CD14-positive monocyte (primary cell): Measurements from ENCODE around the gene MAP2K1. TPM values are rescaled to one million over a fixed set of nuclear protein-coding genes. Genes with fewer than 3 reads are reported as not detected.

ENCODE experiments used
- DNase-seq, 3 donors: peaks; one replicate each; pipeline ENCODE4 v3.0.0-alpha.2; 2011 to 2022
- H2AFZ ChIP-seq: 2 replicates; pipeline ENCODE4 v1.6.0; 2012; ENCODE audit warnings: mild to moderate bottlenecking, low read depth, low read length, inconsistent platforms; ENCODE audit not compliant: insufficient read depth, poor library complexity, severe bottlenecking
- H3K27ac ChIP-seq, 2 donors: 1 replicate in 1 of 2; 2 replicates in 1 of 2; pipeline ENCODE4 v1.5.1; 2012 to 2013; ENCODE audit warnings: low read length in 2 of 2, control low read depth in 1 of 2, inconsistent platforms in 1 of 2, low read depth in 1 of 2, mild to moderate bottlenecking in 1 of 2
- H3K27me3 ChIP-seq, 2 donors: one replicate each; pipeline versions ENCODE4 v1.6.0 to v1.6.1; 2011 to 2013; ENCODE audit warnings: low read length in 2 of 2; ENCODE audit not compliant: control insufficient read depth in 2 of 2, insufficient read depth in 2 of 2
- H3K36me3 ChIP-seq, 2 donors: replicated peaks in 1 of 2; 1 replicate in 1 of 2; 2 replicates in 1 of 2; pipeline versions ENCODE4 v1.5.1 to v1.6.1; 2012 to 2013; ENCODE audit warnings: low read length in 2 of 2, control low read depth in 1 of 2, inconsistent platforms in 1 of 2, mild to moderate bottlenecking in 1 of 2; ENCODE audit not compliant: insufficient read depth in 2 of 2, control insufficient read depth in 1 of 2
- H3K4me1 ChIP-seq, 2 donors: 1 replicate in 1 of 2; 2 replicates in 1 of 2; pipeline versions ENCODE4 v1.5.1 to v1.6.1; 2012 to 2013; ENCODE audit warnings: low read length in 2 of 2, control low read depth in 1 of 2, inconsistent platforms in 1 of 2, mild to moderate bottlenecking in 1 of 2, moderate library complexity in 1 of 2; ENCODE audit not compliant: insufficient read depth in 2 of 2, control insufficient read depth in 1 of 2
- H3K4me2 ChIP-seq: replicated peaks from 2 replicates; pipeline ENCODE3; 2012; ENCODE audit warnings: low read length, moderate library complexity, mild to moderate bottlenecking; ENCODE audit not compliant: poor library complexity, severe bottlenecking; ENCODE audit errors: extremely low read depth
- H3K4me3 ChIP-seq, 3 experiments: fragments of 200-600 bp in 1 of 3; sonication (generic) in 1 of 3; replicated peaks in 1 of 3; 1 replicate in 2 of 3; 2 replicates in 1 of 3; pipeline ENCODE4 v1.5.1; 2011 to 2013; ENCODE audit warnings: low read length in 3 of 3, mild to moderate bottlenecking in 3 of 3, control low read depth in 2 of 3, low read depth in 2 of 3, inconsistent platforms in 1 of 3, moderate library complexity in 1 of 3
- H3K79me2 ChIP-seq: 2 replicates; pipeline ENCODE4 v1.6.0; 2012; ENCODE audit warnings: mild to moderate bottlenecking, control low read depth, inconsistent platforms, low read length, moderate library complexity; ENCODE audit not compliant: insufficient read depth
- H3K9ac ChIP-seq: 2 replicates; pipeline ENCODE4 v1.6.0; 2017; ENCODE audit warnings: low read length, mild to moderate bottlenecking; ENCODE audit not compliant: insufficient read depth, poor library complexity, severe bottlenecking
- H3K9me3 ChIP-seq, 2 donors: replicated peaks in 1 of 2; 1 replicate in 1 of 2; 2 replicates in 1 of 2; pipeline versions ENCODE4 v1.5.1 to v1.6.1; 2012 to 2013; ENCODE audit warnings: low read length in 2 of 2, control low read depth in 1 of 2; ENCODE audit not compliant: control insufficient read depth in 1 of 2, insufficient read depth in 1 of 2
- H4K20me1 ChIP-seq: 2 replicates; pipeline ENCODE4 v1.6.0; 2012; ENCODE audit warnings: mild to moderate bottlenecking, low read length, control low read depth, moderate library complexity; ENCODE audit not compliant: insufficient read depth
- H3K27ac Mint-ChIP-seq, 7 donors: one replicate each; pipeline ENCODE4 v1.8.0; 2020; ENCODE audit warnings: mild to moderate bottlenecking in 7 of 7, mixed read lengths in 7 of 7, moderate library complexity in 6 of 7, inconsistent platforms in 2 of 7
- H3K27me3 Mint-ChIP-seq, 3 donors: one replicate each; pipeline ENCODE4 v1.8.0; 2021 to 2022; ENCODE audit warnings: low read depth in 3 of 3, mild to moderate bottlenecking in 3 of 3, mixed read lengths in 3 of 3, moderate library complexity in 3 of 3, inconsistent platforms in 1 of 3
- H3K36me3 Mint-ChIP-seq, 2 donors: one replicate each; pipeline ENCODE4 v1.8.0; 2020; ENCODE audit warnings: mixed read lengths in 2 of 2, inconsistent platforms in 1 of 2, mild to moderate bottlenecking in 1 of 2
- H3K4me1 Mint-ChIP-seq: one replicate; pipeline ENCODE4 v1.8.0; 2020; ENCODE audit warnings: mild to moderate bottlenecking, mixed read lengths
- H3K4me3 Mint-ChIP-seq, 2 donors: one replicate each; pipeline ENCODE4 v1.8.0; 2020; ENCODE audit warnings: mild to moderate bottlenecking in 2 of 2, mixed read lengths in 2 of 2, moderate library complexity in 1 of 2
- H3K9me3 Mint-ChIP-seq, 7 donors: one replicate each; pipeline ENCODE4 v1.8.0; 2020 to 2022; ENCODE audit warnings: mixed read lengths in 7 of 7, mild to moderate bottlenecking in 6 of 7, moderate library complexity in 6 of 7, inconsistent platforms in 2 of 7
- WGBS: methylation state at CpG from one replicate; pipeline ENCODE4 v1.1.5; 2013; ENCODE audit warnings: missing lambda C conversion rate; ENCODE audit not compliant: insufficient coverage; 5-methylcytosine and 5-hydroxymethylcytosine counted together
- intact Hi-C, 2 donors: fragments of 100-400 bp; cut with micrococcal nuclease; formaldehyde crosslinking; loops; one replicate each; pipeline versions ENCODE4 v1.15.0 to v1.15.1; 2023
- polyA plus RNA-seq, 3 donors: library from polyadenylated mRNA; depleted of rRNA in 1 of 3; unstranded in 2 of 3; stranded (reverse) in 1 of 3; fragments of 300-500 nt in 2 of 3; fragments of >200 nt in 1 of 3; fragmentation: Illumina TruSeq in 2 of 3; gene quantifications; 1 replicate in 2 of 3; 2 replicates in 1 of 3; pipeline ENCODE4 v1.2.3, GENCODE V29; 2012 to 2021
- TF ChIP-seq, protein P1 (sequence below): fragments of 200-600 bp; IDR thresholded peaks from one replicate; pipeline ENCODE4 v1.8.0; 2022; ENCODE audit warnings: antibody characterized with exemption, mild to moderate bottlenecking

Gene MAP2K1
- polyA plus RNA-seq, 3 donors: 41.3 to 71.1 (median 64.5) TPM

DNA sequence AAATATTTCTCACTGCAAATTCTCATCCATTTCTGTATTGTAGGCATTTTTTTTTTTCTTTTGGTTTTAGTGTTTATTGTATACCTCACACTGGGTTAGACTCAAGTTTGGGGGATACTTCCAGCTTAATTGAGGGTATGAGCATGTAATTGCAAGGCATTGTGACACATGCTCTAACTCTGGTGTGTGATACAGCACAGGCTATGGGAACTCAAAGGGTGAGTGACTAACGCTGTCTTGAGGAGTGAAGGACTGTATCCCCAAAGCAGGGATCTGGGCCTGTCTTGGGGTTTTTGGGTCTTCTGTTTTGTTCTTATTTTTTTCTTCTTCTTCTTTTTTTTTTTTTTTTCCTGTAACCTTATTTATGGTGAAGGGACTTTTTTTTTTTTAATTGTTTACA lies 26.9 kb downstream of the MAP2K1 start:
- H4K20me1 ChIP-seq: peaks cover 97% of the 10 kb centered on the region

DNA sequence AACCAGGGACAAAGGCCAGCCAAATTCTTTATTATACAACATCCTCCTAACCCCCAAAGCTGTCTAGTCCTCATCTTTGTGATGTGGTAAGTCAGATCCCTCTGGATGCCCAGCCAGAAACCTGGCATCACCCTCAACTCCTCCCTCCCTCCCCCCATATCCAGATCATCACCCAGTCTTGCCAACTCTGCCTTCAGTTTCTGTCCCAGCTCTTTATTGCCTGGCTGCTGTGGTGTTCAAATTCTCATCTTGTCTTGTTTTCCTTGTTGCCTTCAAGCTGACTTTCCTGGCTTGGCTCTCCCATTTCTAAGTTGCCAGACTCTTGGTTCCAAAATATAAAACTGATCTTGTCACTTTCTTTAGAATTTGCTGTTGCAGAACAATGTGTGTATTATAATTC lies 28.6 kb downstream of the MAP2K1 start:
- peaks cover 5 to 7% of the 10 kb centered on the region in 2 donors for H3K9me3 ChIP-seq
- Mint-ChIP-seq H3K9me3 (peaks cover 3 to 11% (median 9%) of the 10 kb centered on the region in 7 donors), H3K36me3 (peaks cover 2 to 19% of the 10 kb centered on the region in 2 donors), H3K27me3 (peaks cover 0 to 2% (median 1%) of the 10 kb centered on the region in 3 donors), H3K4me1 (peaks cover 72% of the 10 kb centered on the region), H3K4me3 (no peak overlapping the region), H3K27ac (peak overlapping the region in 4 of 7 donors; percentile 46 to 74 (median 61))
- TF ChIP-seq, protein P1, sequence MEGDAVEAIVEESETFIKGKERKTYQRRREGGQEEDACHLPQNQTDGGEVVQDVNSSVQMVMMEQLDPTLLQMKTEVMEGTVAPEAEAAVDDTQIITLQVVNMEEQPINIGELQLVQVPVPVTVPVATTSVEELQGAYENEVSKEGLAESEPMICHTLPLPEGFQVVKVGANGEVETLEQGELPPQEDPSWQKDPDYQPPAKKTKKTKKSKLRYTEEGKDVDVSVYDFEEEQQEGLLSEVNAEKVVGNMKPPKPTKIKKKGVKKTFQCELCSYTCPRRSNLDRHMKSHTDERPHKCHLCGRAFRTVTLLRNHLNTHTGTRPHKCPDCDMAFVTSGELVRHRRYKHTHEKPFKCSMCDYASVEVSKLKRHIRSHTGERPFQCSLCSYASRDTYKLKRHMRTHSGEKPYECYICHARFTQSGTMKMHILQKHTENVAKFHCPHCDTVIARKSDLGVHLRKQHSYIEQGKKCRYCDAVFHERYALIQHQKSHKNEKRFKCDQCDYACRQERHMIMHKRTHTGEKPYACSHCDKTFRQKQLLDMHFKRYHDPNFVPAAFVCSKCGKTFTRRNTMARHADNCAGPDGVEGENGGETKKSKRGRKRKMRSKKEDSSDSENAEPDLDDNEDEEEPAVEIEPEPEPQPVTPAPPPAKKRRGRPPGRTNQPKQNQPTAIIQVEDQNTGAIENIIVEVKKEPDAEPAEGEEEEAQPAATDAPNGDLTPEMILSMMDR: no peak
- peaks cover 26 to 30% of the 10 kb centered on the region in 2 donors for H3K4me1 ChIP-seq
- peaks cover 97% of the 10 kb centered on the region for H4K20me1 ChIP-seq
- DNase-seq: no peak
- H3K4me3 ChIP-seq: no peak overlapping the region
- no peak overlapping the region for H2AFZ ChIP-seq
- no peaks in the 10 kb centered on the region for H3K36me3 ChIP-seq
- peak overlapping the region in 1 of 2 donors; percentile 42 for H3K27ac ChIP-seq
- peaks cover 100% of the 10 kb centered on the region for H3K79me2 ChIP-seq
- H3K27me3 ChIP-seq: no peaks in the 10 kb centered on the region
- H3K4me2 ChIP-seq: no peak overlapping the region
- H3K9ac ChIP-seq: no peak overlapping the region
- intact Hi-C loops: no loop called here

More for the DNA sequence above, 26.9 kb downstream of the MAP2K1 start:
- Mint-ChIP-seq H3K27ac (peak overlapping the region in 1 of 7 donors; percentile 28), H3K36me3 (peaks cover 11 to 13% of the 10 kb centered on the region in 2 donors), H3K4me1 (peaks cover 85% of the 10 kb centered on the region), H3K9me3 (peaks cover 3 to 12% (median 9%) of the 10 kb centered on the region in 7 donors), H3K4me3 (no peak overlapping the region), H3K27me3 (peaks cover 0 to 2% (median 1%) of the 10 kb centered on the region in 3 donors)
- peak in 1 of 3 donors; percentile 49 for DNase-seq
- no CpG with 5 or more reads among the region's 1 CpG for WGBS
- TF ChIP-seq, protein P1: no peak
- Histone ChIP-seq H3K79me2 (peaks cover 100% of the 10 kb centered on the region), H3K9me3 (peaks cover 5 to 7% of the 10 kb centered on the region in 2 donors), H2AFZ (no peak overlapping the region), H3K4me1 (peaks cover 43 to 48% of the 10 kb centered on the region in 2 donors), H3K27me3 (no peaks in the 10 kb centered on the region), H3K36me3 (no peaks in the 10 kb centered on the region), H3K9ac (no peak overlapping the region), H3K27ac (no peak overlapping the region), H3K4me3 (no peak overlapping the region), H3K4me2 (no peak overlapping the region)
- intact Hi-C loops: no loop called here
